GM13977 (cell line): Measurements from ENCODE around the gene ISM1.

ENCODE experiments used
- DNase-seq: peaks from one replicate; pipeline ENCODE4 v3.0.0; 2012; ENCODE audit warnings: low spot score
- in situ Hi-C: fragments of 300-500 bp; cut with MboI; formaldehyde crosslinking; loops from one replicate; pipeline ENCODE4 v1.12.0; 2022; ENCODE audit warnings: low sequenced_read_pairs, low pct_unique_long_range_greater_than_20kb, mixed read lengths, inconsistent platforms; ENCODE audit not compliant: unreplicated experiment
- TF ChIP-seq, protein P1 (sequence below): IDR thresholded peaks from 2 replicates; pipeline ENCODE4 v1.5.1; 2012; ENCODE audit warnings: mild to moderate bottlenecking, control low read depth; ENCODE audit not compliant: insufficient read depth; ENCODE audit errors: extremely low read depth, missing control alignments

The ISM1 gene

DNA sequence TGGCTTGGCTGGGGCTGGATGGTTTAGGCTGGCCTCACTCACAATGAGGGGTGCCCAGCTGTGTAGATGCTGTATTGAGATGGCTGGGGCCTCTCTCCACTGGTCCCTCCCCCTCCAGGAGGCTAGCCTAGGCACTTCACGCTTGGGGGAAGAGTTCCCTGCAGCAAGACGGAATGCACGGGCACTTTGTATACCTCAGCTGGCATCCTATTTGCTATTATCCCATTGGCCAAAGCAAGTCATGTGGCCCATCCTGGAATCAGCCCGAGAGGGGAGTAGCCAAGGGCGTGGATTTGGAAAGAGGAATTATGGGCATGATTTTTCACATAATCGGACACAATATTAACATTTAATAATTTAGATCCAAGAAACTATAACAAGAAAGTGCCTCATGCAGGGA is 64.3 kb downstream of the ISM1 start:
- in situ Hi-C loops: no loop called here
- DNase-seq: no peak
- TF ChIP-seq, protein P1, sequence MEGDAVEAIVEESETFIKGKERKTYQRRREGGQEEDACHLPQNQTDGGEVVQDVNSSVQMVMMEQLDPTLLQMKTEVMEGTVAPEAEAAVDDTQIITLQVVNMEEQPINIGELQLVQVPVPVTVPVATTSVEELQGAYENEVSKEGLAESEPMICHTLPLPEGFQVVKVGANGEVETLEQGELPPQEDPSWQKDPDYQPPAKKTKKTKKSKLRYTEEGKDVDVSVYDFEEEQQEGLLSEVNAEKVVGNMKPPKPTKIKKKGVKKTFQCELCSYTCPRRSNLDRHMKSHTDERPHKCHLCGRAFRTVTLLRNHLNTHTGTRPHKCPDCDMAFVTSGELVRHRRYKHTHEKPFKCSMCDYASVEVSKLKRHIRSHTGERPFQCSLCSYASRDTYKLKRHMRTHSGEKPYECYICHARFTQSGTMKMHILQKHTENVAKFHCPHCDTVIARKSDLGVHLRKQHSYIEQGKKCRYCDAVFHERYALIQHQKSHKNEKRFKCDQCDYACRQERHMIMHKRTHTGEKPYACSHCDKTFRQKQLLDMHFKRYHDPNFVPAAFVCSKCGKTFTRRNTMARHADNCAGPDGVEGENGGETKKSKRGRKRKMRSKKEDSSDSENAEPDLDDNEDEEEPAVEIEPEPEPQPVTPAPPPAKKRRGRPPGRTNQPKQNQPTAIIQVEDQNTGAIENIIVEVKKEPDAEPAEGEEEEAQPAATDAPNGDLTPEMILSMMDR: no peak

DNA sequence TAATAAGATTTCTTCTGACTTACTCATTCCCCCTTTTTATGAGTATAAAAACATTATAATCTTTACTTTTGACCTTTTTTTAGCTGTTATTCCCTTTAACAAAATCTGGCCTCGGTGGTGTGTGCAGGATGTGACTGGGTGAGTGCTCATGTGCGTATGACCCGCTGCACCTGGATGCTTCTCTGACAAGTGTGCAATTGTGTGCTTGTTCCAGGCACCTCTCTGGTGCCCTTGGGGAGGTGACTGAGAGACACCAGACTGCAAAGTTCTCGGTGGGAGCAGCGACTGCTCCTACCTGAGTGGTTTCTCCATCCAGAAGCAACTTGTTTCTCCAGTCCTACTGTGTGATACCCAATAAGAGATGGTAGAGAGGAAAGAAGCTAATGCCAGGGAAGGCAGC is 65.0 kb downstream of the ISM1 start:
- DNase-seq: no peak
- TF ChIP-seq, protein P1: no peak
- in situ Hi-C loops: no loop called here

DNA sequence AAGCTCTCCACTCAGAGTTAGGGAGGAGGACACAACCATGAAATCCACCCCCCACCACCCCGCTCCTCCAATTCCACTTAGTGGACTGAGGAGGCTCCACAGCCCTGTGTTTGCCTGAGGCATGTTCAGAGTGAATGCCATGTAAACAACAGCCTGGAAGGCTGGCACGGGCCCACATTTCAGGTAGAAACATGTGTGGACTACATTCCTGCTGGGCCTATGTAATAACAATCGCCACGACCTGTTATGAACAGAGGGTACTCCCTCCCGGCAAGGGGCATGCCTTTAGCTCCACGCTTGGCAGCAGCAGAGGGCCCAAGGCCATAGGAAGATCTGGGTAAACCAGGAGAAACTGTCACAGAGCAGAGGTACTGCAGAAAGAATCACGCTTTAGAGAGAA is 65.5 kb downstream of the ISM1 start:
- DNase-seq: no peak
- TF ChIP-seq, protein P1: no peak
- in situ Hi-C loops: no loop called here

DNA sequence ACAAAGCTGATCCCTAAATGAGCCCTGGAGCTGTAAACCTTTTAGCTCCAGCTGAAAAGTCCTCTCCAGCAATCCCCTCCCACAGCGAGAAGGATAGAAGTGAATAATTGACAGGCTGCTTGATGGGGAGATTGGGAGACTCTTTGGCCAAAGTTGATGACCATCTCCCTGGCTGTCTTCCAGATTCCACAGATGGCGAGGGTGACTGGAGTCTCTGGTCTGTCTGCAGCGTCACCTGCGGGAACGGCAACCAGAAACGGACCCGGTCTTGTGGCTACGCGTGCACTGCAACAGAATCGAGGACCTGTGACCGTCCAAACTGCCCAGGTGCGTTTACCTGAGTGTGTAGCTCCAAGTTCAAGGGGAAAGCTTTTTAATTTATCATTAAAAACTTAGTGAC is 67.3 kb downstream of the ISM1 start:
- in situ Hi-C loops: no loop called here

DNA sequence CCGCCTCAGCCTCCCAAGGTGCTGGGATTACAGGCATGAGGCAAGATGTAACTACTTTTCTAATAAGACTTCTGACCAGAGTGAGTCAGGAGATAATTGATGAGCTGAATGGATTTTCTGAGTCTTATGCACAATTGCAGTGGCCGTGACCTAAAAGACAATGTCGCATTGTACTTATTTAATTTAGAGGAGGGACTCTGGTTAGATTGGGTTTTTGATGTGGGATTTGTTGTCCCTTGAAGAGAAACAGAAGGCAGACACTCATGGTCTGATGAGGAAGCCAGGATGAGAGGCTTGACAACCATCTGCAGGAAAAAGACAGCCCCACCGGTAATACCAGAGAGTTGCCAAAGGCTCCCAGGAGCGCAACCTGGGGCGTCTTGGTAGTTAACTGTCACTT is 68.0 kb downstream of the ISM1 start:
- in situ Hi-C loops: no loop called here
- TF ChIP-seq, protein P1: no peak
- DNase-seq: no peak

More for the DNA sequence above, 67.3 kb downstream of the ISM1 start:
- no peak for DNase-seq
- TF ChIP-seq, protein P1: no peak

DNA sequence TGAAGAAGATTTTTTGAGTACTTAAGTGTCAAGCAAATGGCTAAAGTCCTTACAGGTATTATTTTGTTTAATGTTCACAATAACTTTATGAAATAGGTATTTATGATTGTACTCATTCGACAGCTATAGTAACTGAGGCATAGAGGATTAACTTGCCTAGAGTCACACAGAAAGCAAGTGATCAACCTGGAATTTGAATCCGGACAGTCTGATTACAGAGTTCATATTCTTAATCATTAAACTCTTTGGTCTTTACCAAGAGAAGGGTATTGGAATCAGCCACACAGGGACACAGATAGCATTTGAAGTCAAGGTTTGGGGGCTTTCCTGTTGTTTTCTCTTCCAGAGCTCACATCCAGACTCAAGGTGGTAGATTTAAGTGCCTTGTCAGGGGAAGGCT is 69.7 kb downstream of the ISM1 start:
- in situ Hi-C loops: no loop called here
- TF ChIP-seq, protein P1: no peak
- no peak for DNase-seq

DNA sequence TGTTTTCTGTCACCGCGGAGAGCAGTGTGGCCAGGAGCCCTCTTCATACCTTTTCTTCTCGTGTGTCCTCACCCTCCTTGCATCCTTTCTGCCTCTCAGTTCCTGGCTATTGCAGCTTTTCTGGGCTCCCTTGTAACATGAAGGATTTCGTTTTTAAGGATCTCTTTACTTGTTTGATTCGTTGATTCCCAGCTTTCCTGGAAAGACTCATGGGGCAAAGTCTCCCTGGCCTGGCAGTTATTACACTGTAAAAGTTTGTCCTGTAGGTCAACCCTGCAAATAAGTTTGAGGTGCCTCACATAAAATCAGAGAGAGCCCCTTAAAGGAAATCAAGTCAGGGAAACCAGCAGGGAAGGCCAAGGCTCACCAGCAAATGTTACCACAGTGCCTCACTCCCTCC is 70.1 kb downstream of the ISM1 start:
- TF ChIP-seq, protein P1: no peak
- no peak for DNase-seq
- in situ Hi-C loops: no loop called here
